Right lobe of liver (tissue), 4 donors: ENCODE measurements around the gene DNMBP.

Experiments used
- CTCF ChIP-seq, 4 donors: fragments of 200-600 bp in 3 of 4; fragments of 450-650 bp in 1 of 4; IDR thresholded peaks; one replicate each; pipeline versions ENCODE4 v1.5.1 to v1.8.0; 2016 to 2022; ENCODE audit warnings: antibody characterized with exemption in 4 of 4, mild to moderate bottlenecking in 2 of 4
- POLR2A ChIP-seq: fragments of 450-650 bp; IDR thresholded peaks from one replicate; pipeline ENCODE4 v1.6.1; 2017; ENCODE audit warnings: antibody characterized with exemption, mild to moderate bottlenecking
- donor health status: DM: no; HTN: no; CAD: no.
- donor health status: DM: no; HTN: no; CAD: no.
- donor health status: DM: no; HTN: yes; CAD: no.

DNA sequence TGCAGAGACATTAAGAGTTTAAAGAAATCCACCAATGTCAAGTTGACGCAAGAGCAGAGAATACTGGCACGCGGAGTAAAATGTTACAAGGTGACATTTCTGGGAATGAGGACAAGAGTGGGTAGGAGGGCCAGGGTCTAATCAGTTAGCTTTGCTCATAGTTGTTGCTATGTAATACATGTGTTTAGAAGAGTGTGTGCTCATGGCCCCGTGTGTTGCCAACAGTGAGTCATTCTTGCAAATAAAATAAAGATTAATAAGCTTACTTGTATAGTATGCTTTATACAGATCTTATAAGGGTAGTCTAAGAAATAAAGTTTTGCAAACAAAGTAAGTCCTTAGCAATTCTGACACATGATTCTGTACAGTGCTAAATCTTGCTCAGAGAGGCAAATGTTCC, 64.5 kb downstream of the DNMBP start:
- TF ChIP-seq POLR2A (no peak), CTCF (IDR thresholded peaks at IDR 0.05) (no peak)
